Measurements from ENCODE around the gene SNRPB. TPM values are rescaled to one million over a fixed set of nuclear protein-coding genes. Genes with fewer than 3 reads are reported as not detected.

SNRPB gene
- total and polyA plus RNA-seq, 2 of the 13 experiments (the other 11 are each of a cell fraction or from before 2014, with no cell fraction given), result 473 to 844 TPM

DNA sequence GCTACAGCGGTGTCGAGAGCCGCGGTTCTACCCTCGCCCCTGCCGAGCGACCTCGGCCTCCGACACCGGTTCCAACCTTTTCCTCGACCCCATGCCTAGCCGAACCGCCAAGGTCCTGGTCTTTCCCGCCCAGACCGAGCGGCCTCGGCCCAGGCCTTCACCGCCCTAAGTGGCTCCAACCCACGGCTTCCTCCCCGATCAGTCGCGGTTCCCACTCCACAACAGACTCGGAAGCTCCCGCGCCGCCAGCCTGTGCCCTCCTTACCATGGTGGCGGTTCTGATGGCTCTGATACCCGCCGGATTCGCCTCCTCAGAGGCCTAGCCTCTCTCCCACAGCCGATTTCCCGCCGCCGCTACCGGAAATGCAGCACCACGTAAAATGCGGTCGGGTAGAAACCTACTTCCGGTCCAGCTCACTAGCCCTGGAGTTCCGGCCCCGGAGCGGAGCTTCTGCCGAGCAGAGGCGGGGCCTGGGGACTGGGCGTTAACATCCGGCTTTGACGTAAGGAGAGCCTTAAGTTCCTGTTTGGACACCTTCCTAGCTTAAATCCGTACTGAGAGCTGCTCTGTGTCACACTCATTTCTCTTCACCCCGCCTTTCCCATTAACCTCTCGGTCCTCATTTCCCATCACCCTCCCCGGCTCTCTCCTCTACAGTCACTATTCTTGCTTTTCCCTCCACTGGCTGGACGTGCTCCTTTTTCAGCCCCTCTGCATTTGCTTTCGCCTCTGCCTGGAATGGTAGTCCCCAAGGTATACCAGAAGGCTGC, at the start of gene SNRPB (continued):
- peak; percentile 97 for TF ChIP-seq AKNA (CRISPR knock-in tag; IDR thresholded peaks at IDR 0.05; ENCODE audit: borderline replicate concordance)
- peak; percentile 99 for TF ChIP-seq TIGD3 (CRISPR knock-in tag; IDR thresholded peaks at IDR 0.05; ENCODE audit: borderline replicate concordance)
- TF ChIP-seq SRY (CRISPR knock-in tag; IDR thresholded peaks at IDR 0.05), result peak; percentile 98
- TF ChIP-seq ZNF83 (CRISPR knock-in tag; IDR thresholded peaks at IDR 0.05; ENCODE audit: borderline replicate concordance), result peak; percentile 99
- peak; percentile 98 for TF ChIP-seq ZNF318 (CRISPR knock-in tag; IDR thresholded peaks at IDR 0.05)
- TF ChIP-seq ARHGAP35 (CRISPR knock-in tag; IDR thresholded peaks at IDR 0.05; ENCODE audit: borderline replicate concordance), result peak; percentile 99
- TF ChIP-seq, protein P1, sequence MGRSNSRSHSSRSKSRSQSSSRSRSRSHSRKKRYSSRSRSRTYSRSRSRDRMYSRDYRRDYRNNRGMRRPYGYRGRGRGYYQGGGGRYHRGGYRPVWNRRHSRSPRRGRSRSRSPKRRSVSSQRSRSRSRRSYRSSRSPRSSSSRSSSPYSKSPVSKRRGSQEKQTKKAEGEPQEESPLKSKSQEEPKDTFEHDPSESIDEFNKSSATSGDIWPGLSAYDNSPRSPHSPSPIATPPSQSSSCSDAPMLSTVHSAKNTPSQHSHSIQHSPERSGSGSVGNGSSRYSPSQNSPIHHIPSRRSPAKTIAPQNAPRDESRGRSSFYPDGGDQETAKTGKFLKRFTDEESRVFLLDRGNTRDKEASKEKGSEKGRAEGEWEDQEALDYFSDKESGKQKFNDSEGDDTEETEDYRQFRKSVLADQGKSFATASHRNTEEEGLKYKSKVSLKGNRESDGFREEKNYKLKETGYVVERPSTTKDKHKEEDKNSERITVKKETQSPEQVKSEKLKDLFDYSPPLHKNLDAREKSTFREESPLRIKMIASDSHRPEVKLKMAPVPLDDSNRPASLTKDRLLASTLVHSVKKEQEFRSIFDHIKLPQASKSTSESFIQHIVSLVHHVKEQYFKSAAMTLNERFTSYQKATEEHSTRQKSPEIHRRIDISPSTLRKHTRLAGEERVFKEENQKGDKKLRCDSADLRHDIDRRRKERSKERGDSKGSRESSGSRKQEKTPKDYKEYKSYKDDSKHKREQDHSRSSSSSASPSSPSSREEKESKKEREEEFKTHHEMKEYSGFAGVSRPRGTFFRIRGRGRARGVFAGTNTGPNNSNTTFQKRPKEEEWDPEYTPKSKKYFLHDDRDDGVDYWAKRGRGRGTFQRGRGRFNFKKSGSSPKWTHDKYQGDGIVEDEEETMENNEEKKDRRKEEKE (IDR thresholded peaks at IDR 0.05), result no peak
- TF ChIP-seq TCF7 (IDR thresholded peaks at IDR 0.05; ENCODE audit: low read depth), result no peak
- no peak; the same call in 1 of the 2 replicates for TF ChIP-seq NCOA5 (CRISPR knock-in tag; IDR thresholded peaks at IDR 0.05)
